HL-60/S4 treated with phorbol 12-myristate 13-acetate at 8.2 ng/mL for 4 days and 3 days (cell line): ENCODE results near the gene EDEM3.

Experiments used
- in situ Hi-C: fragments of 300-500 bp; cut with MboI; formaldehyde crosslinking; loops from 2 replicates; pipeline ENCODE4 v1.15.0; 2022; ENCODE audit warnings: low sequenced_read_pairs

The EDEM3 gene

GRCh38 chr1:184743062-184743756, 11.4 kb downstream of the EDEM3 start:
- in situ Hi-C loops: no loop called here

DNA sequence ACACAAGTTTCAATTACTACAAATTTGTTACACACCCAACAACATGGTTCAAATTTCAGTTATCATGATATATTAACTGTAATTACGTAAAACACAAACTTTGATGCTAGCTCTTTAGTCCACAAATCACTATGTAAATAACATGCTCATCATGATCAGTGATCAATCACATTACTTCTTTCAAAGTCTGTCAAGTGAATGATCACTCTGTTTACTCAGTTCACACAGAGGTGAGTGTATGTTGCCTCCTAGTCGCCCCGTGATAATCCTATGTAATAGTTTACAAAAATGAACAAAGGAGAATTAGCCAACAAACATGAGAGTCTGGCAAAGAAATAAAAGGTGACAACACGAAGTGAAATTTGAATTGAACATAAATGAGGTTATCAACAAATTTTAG, 14.3 kb downstream of the EDEM3 start:
- in situ Hi-C loops: no loop called here

- in situ Hi-C loops: no loop called here
Observed at GRCh38 chr1:184739796-184740195, 14.9 kb downstream of the EDEM3 start.

DNA sequence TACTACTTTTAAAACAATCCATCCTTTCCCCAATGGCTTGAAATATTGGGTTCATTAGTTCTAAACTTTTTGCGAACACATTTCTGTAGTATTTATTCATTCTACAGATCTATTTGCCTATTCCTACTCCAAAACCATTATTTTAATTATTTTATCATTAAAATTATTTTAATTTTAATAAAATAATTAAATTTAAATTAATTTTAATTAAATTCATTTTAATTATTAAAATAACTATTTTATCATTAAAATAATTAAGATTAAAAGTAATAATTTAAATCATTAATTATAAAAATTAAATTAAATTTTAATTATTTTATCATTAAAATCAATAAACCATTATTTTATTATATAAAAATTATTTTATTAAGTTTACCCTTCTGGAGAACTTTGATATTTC, 15.6 kb downstream of the EDEM3 start:
- in situ Hi-C loops: no loop called here

GRCh38 chr1:184734980-184735379, 19.7 kb downstream of the EDEM3 start:
- in situ Hi-C loops: no loop called here

DNA sequence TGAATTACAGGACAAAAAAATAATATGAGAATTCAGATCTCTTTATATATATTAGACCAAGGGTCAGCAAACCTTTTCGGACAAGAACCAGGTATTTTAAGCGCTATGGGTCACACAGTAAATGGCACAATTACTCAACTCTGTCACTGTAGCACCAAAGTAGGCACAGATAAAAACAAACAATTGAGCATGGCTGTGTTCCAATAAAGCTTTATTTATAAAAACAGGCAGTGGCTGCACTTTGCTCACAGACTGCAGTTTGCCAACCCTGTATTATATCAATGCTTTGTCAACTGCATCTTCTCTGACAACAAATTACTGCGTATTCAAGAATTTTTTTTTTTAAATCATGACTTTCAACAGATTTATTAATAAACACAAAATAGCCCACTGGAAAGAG, 29.8 kb downstream of the EDEM3 start:
- in situ Hi-C loops: loop anchor here (25.0 kb wide), 1 partner anchor 1863 kb away; no protein-coding TSS in a partner anchor

DNA sequence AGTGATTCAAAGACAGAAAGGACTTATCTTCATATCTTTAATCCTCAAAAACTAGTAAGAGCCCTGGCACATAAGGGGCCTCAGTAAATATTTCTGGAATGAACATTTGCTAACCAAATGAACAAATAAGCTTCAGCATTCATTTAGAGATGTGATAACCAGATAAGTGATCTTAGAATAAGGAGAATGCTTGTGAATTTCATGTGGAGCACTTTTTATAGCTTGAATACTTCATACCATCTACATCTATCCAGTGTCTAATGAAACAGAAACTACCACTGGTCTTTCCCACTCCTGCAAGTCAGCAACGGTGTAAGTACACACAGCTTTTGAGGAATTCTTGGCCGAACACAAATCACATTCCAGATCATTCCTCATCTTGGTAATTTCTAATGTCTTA, 38.5 kb downstream of the EDEM3 start:
- in situ Hi-C loops: loop anchor here (25.0 kb wide), 1 partner anchor 1854 kb away; no protein-coding TSS in a partner anchor

DNA sequence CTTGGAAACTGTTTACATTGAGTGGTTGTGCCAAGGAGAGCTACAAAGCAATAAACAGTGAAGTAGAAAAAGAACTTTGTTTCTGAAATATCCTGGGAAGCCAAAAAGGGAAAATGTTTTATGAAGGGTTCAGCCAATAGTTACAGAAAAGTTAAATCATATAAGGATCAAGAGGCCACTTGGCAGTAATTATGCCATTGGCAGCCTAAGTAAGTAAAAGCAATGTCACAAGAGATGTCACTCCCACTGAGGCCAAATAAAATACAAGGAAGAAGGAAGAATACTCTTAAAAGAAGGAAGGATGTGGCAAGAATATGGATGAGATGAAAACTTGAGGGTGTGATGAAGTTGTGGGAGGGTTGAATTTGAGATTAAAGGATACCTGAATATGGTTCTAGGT, 45.2 kb downstream of the EDEM3 start:
- in situ Hi-C loops: loop anchor here (25.0 kb wide), 1 partner anchor 1847 kb away; no protein-coding TSS in a partner anchor

DNA sequence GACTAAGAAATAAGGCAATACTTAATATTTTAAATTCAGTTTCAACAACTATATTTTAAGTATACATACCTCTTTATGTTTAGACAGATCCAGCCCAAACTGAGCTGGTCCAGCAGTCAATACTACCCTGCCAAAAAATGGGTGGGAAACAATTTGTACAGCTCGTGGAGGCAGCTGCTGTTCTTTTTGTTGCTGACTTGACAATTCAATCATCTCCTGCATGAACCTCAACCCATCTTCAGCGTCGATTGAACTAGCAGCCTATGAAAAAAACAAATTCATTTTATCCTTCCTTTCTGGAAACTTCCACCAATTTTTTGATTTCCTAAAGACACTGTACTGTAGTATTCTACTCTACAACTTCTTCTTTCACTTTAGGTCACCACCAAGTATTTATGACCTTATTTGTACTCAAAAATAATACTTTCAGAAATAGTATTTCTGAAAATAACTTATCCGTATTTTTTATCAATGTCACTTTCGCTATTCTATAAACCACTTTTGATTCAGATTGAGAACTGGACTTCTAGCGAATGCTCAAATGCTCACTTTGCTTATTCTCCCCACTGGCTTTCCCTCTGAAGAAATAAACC, 46.5 kb downstream of the EDEM3 start:
- in situ Hi-C loops: loop anchor here (25.0 kb wide), 1 partner anchor 1846 kb away; no protein-coding TSS in a partner anchor

GRCh38 chr1:184705271-184705670, 49.4 kb downstream of the EDEM3 start:
- in situ Hi-C loops: loop anchor here (25.0 kb wide), 1 partner anchor 1843 kb away; no protein-coding TSS in a partner anchor

GRCh38 chr1:184701816-184702215, 52.8 kb downstream of the EDEM3 start:
- in situ Hi-C loops: loop anchor here (25.0 kb wide), 1 partner anchor 1840 kb away; no protein-coding TSS in a partner anchor

GRCh38 chr1:184698969-184699368, 55.7 kb downstream of the EDEM3 start:
- in situ Hi-C loops: no loop called here

- in situ Hi-C loops: no loop called here
Observed at GRCh38 chr1:184698016-184698415, 56.6 kb downstream of the EDEM3 start.

- in situ Hi-C loops: no loop called here
Observed at GRCh38 chr1:184696403-184696802, 58.3 kb downstream of the EDEM3 start.

DNA sequence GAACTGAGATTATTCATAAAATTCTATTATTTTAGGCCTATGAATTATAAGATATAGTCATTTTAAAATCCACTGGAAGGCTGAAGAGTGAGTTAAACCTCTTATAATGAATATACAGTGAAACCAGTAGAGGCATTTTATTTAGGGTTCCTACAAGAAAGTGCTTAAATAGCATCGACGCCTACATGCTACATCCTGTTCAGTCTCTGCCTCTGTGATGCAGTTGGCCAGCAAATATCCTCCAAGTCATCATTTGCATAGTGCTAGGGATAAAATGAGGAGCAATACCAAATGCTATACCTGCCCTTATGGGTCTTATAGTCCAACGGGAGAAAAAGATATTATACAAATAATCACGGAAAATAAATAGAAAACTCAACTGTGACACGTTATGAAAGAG, 59.6 kb downstream of the EDEM3 start:
- in situ Hi-C loops: no loop called here

DNA sequence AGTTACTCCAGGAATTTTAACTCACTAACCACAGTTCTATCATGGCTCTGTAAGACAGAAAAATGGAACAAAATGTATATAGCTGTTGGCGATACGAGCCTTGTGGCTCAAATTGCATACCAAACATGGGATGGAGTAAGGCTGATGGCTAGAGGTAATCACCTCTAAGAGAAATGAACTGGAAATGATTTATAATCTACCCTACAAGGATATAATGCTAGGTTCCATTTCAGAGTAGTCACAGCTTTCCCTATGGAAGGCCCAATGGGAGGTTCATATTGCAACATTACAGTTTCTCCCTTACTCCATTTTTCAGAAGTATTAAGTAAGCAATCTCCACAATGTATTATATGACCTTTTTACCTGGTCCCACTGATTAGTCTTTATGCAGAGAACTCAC, 61.6 kb downstream of the EDEM3 start:
- in situ Hi-C loops: no loop called here

GRCh38 chr1:184691719-184692324, 62.8 kb downstream of the EDEM3 start:
- in situ Hi-C loops: no loop called here

DNA sequence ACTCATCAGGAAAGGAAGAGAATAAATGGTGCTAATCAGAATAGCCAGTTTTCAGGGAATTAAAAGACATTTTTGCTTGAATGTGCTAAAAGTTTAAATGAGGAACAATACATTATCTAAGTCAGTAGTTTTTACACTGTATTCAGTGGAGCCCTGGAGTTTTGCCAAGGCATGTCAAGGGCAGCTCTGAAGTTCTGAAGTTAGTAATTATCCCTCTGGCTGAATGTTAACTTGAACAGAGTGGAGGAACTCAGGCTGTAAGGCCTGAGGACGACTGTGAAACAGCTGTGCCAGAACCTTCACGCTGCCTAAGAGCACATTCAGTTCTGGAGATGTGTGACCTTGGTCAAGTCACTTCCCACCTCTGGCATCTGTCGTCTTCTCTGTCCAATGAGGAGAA, 68.1 kb downstream of the EDEM3 start:
- in situ Hi-C loops: no loop called here

DNA sequence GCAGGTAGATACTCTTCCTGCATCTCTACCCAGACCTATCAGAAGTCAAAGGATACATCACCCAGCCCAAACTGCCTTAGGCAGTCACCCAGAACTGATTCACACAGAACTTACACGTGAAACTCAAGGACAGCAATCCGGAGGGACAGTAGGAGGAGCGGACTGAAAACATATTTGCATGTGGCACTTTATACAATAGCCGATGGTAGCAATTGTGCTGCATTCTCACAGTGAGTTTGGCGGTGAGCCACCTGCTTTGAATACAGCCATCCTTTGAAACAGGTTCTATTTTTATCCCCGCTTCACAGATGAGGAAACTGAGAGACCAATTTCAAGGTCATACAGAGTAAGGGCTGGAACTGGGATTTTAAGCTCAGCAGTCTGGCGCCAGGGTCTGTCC, 69.5 kb downstream of the EDEM3 start:
- in situ Hi-C loops: no loop called here

DNA sequence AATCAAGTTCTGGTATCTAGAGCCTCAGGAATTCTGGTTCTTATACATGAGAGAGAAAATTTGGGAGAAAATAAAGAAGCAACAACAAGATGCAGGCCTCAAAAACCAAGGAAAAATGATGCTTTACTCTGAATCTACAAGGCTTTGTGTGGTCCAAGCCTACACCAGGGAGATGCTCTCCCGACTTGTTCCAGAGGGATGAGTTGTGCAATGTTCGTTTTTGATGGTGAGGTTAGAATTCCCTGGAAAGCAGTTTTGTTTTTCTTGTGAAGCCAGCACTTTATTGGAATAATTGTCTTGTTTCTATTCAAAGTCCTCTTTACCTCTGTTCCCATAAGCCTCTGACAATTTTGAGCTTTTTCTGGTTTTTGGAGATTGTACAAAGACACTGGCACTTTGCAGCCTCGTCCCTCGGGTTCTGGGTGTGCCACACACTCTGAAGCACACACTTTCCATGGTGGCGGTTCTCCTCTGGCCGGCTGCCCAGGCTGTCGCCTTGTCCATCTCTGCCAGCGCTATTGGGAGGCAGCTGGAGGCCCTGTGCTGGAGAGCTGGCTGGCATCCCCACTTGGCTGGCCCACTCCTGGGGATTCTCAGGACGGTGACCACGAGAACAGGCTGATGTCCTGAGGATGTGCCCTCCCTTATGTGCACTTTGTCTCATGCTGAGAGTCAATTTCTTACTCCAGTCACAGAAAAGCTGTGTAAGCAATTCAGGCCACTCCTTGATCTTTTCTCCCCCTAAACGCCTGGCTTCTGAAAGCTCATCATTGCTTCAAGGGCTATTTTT, 70.2 kb downstream of the EDEM3 start:
- in situ Hi-C loops: no loop called here

- in situ Hi-C loops: no loop called here
Observed at GRCh38 chr1:184682956-184683355, 71.7 kb downstream of the EDEM3 start.
